Panc1 (cell line): ENCODE data around the gene KIF17. TPM values are rescaled to one million over a fixed set of nuclear protein-coding genes. Genes with fewer than 3 reads are reported as not detected.

Experiments used
- ATAC-seq: fragments of 200-7000 bp; cut with Tn5 transposase; 2 replicates; pipeline ENCODE4 v1.9.1; 2020; ENCODE audit warnings: mild to moderate bottlenecking, moderate library complexity
- BruUV-seq: library from RNA; stranded (reverse); fragments of 400-500 nt; replicated peaks from 2 replicates; lab custom pipeline; 2021; lab: Mats Ljungman, UMichigan
- CTCF ChIA-PET: fragments of 300-600 bp; sonication (Branson Sonifier 250); formaldehyde crosslinking; loops from one replicate; lab custom pipeline; 2022; ENCODE audit warnings: antibody characterized with exemption; lab: Charles Lee
- POLR2A ChIA-PET: fragments of 300-600 bp; sonication (Branson Sonifier 250); formaldehyde crosslinking; loops from one replicate; lab custom pipeline; 2022; ENCODE audit warnings: antibody characterized with exemption; lab: Charles Lee
- DNase-seq: peaks from one replicate; pipeline ENCODE4 v3.0.0-alpha.2; 2010; ENCODE audit warnings: low read depth, low spot score
- H3K27ac ChIP-seq: 2 replicates; pipeline ENCODE4 v1.5.1; 2011; ENCODE audit warnings: mild to moderate bottlenecking, low read length, inconsistent platforms
- H3K27me3 ChIP-seq: fragments of 200-500 bp; sonication (Bioruptor generic); 2 replicates; pipeline ENCODE4 v1.6.0; 2014; ENCODE audit warnings: low read length, inconsistent platforms; ENCODE audit not compliant: control insufficient read depth, insufficient read depth
- H3K36me3 ChIP-seq: fragments of 200-500 bp; sonication (Bioruptor generic); 2 replicates; pipeline ENCODE4 v1.5.1; 2014; ENCODE audit warnings: inconsistent platforms, mild to moderate bottlenecking, low read length, moderate library complexity; ENCODE audit not compliant: control insufficient read depth, insufficient read depth
- H3K4me1 ChIP-seq: 2 replicates; pipeline ENCODE4 v1.5.1; 2011; ENCODE audit warnings: inconsistent platforms, mild to moderate bottlenecking, low read length, moderate library complexity; ENCODE audit not compliant: control insufficient read depth, insufficient read depth
- H3K4me3 ChIP-seq, 2 experiments: 2 replicates each; pipeline ENCODE4 v1.5.1; 2011 to 2012; ENCODE audit warnings: low read depth in 2 of 2, low read length in 2 of 2, mild to moderate bottlenecking in 2 of 2, inconsistent platforms in 1 of 2, moderate library complexity in 1 of 2
- H3K9me3 ChIP-seq: fragments of 200-500 bp; sonication (Bioruptor generic); 2 replicates; pipeline ENCODE4 v1.5.1; 2014; ENCODE audit warnings: low read depth, mild to moderate bottlenecking, inconsistent platforms, low read length, moderate library complexity; ENCODE audit not compliant: control insufficient read depth, insufficient read depth
- POLR2AphosphoS5 ChIP-seq: IDR thresholded peaks from 2 replicates; pipeline ENCODE4 v1.6.1; 2012; ENCODE audit warnings: mild to moderate bottlenecking, low read depth, low read length, moderate library complexity
- SIN3A ChIP-seq: IDR thresholded peaks from 2 replicates; pipeline ENCODE4 v1.6.1; 2012; ENCODE audit warnings: low read depth, mild to moderate bottlenecking, low read length, moderate library complexity, borderline replicate concordance; ENCODE audit not compliant: insufficient read depth
- TCF7L2 ChIP-seq: IDR thresholded peaks from 2 replicates; pipeline ENCODE4 v1.6.1; 2011; ENCODE audit warnings: mild to moderate bottlenecking, low read depth, low read length, inconsistent platforms
- in situ Hi-C: cut with HindIII; loops from 2 replicates; pipeline ENCODE4 v1.10.0; 2016; ENCODE audit warnings: low sequenced_read_pairs, low pct_unique_long_range_greater_than_20kb
- intact Hi-C: fragments of 100-400 bp; cut with micrococcal nuclease; formaldehyde crosslinking; loops from one replicate; pipeline ENCODE4 v1.10.0; 2022; ENCODE audit not compliant: unreplicated experiment
- total RNA-seq: library from RNA; stranded (reverse); gene quantifications from one replicate; pipeline ENCODE4 v1.2.1, GENCODE V29; 2021; ENCODE audit not compliant: unreplicated experiment
- TF ChIP-seq, protein P1 (sequence below): fragments of 450-650 bp; IDR thresholded peaks from 2 replicates; pipeline ENCODE4 v1.5.1; 2017; ENCODE audit warnings: mild to moderate bottlenecking
- TF ChIP-seq, protein P2 (sequence below), 2 experiments: IDR thresholded peaks; 2 replicates each; pipeline ENCODE4 v1.6.1; 2011 to 2012; ENCODE audit warnings: low read depth in 2 of 2, control low read depth in 1 of 2, low read length in 1 of 2, mild to moderate bottlenecking in 1 of 2, moderate library complexity in 1 of 2; ENCODE audit not compliant: insufficient read depth in 1 of 2

Gene KIF17
- total RNA-seq, 1 experiment from 2014 or later, result 3.9 TPM

GRCh38 chr1:20763417-20763816, 45.6 kb upstream of the KIF17 start:
- H3K36me3 ChIP-seq, result peaks cover 39% of the 10 kb centered on the region
- H3K4me1 ChIP-seq, result no peaks in the 10 kb centered on the region
- H3K9me3 ChIP-seq, result no peaks in the 10 kb centered on the region
- no peaks in the 10 kb centered on the region for H3K27me3 ChIP-seq
- BruUV-seq, result no TSS peak
- ChIA-PET CTCF (no interaction called here), POLR2A (no interaction called here)
- in situ Hi-C loops, result no loop called here
- no peak for DNase-seq
- intact Hi-C loops, result no loop called here
- TF ChIP-seq, protein P1, sequence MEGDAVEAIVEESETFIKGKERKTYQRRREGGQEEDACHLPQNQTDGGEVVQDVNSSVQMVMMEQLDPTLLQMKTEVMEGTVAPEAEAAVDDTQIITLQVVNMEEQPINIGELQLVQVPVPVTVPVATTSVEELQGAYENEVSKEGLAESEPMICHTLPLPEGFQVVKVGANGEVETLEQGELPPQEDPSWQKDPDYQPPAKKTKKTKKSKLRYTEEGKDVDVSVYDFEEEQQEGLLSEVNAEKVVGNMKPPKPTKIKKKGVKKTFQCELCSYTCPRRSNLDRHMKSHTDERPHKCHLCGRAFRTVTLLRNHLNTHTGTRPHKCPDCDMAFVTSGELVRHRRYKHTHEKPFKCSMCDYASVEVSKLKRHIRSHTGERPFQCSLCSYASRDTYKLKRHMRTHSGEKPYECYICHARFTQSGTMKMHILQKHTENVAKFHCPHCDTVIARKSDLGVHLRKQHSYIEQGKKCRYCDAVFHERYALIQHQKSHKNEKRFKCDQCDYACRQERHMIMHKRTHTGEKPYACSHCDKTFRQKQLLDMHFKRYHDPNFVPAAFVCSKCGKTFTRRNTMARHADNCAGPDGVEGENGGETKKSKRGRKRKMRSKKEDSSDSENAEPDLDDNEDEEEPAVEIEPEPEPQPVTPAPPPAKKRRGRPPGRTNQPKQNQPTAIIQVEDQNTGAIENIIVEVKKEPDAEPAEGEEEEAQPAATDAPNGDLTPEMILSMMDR, result no peak
- TF ChIP-seq SIN3A, result no peak
- TF ChIP-seq POLR2AphosphoS5, result no peak
- no peak overlapping the region for H3K4me3 ChIP-seq
- H3K27ac ChIP-seq, result no peak overlapping the region
- ATAC-seq, result no peak

DNA sequence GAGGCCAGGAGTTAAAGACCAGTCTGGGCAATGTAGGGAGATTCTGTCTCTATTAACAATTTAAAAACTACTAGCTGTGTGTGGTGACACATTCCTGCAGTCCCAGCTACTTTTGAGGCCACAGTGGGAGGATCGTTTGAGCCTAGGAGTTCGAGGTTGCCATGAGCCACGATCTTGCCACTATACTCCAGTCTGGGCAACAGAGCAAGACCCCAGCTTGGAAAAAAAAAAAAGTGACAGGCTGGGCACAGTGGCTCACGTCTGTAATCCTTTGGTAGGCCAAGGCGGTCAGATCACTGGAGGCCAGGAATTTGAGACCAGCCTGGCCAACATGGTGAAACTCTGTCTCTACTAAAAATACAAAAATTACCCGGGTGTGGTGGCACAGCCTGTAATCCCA, 42.5 kb upstream of the KIF17 start:
- Histone ChIP-seq H3K4me3 (no peak overlapping the region), H3K4me1 (no peaks in the 10 kb centered on the region), H3K27ac (no peak overlapping the region), H3K36me3 (peaks cover 35% of the 10 kb centered on the region), H3K27me3 (no peaks in the 10 kb centered on the region), H3K9me3 (no peaks in the 10 kb centered on the region)
- TF ChIP-seq, protein P2, sequence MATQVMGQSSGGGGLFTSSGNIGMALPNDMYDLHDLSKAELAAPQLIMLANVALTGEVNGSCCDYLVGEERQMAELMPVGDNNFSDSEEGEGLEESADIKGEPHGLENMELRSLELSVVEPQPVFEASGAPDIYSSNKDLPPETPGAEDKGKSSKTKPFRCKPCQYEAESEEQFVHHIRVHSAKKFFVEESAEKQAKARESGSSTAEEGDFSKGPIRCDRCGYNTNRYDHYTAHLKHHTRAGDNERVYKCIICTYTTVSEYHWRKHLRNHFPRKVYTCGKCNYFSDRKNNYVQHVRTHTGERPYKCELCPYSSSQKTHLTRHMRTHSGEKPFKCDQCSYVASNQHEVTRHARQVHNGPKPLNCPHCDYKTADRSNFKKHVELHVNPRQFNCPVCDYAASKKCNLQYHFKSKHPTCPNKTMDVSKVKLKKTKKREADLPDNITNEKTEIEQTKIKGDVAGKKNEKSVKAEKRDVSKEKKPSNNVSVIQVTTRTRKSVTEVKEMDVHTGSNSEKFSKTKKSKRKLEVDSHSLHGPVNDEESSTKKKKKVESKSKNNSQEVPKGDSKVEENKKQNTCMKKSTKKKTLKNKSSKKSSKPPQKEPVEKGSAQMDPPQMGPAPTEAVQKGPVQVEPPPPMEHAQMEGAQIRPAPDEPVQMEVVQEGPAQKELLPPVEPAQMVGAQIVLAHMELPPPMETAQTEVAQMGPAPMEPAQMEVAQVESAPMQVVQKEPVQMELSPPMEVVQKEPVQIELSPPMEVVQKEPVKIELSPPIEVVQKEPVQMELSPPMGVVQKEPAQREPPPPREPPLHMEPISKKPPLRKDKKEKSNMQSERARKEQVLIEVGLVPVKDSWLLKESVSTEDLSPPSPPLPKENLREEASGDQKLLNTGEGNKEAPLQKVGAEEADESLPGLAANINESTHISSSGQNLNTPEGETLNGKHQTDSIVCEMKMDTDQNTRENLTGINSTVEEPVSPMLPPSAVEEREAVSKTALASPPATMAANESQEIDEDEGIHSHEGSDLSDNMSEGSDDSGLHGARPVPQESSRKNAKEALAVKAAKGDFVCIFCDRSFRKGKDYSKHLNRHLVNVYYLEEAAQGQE (IDR thresholded peaks at IDR 0.05; ENCODE audit: insufficient read depth in 1 of 2, low read depth in 2 of 2, low read length in 1 of 2), result no peak
- TF ChIP-seq POLR2AphosphoS5 (no peak), SIN3A (no peak), TCF7L2 (no peak)
- TF ChIP-seq, protein P1, result no peak
- intact Hi-C loops, result no loop called here
- BruUV-seq, result no TSS peak
- ChIA-PET CTCF (interaction anchor here (0.6 kb wide), 1 partner anchor 434 kb away, joined by 3 read pairs; no protein-coding TSS in a partner anchor), POLR2A (no interaction called here)
- DNase-seq, result no peak
- in situ Hi-C loops, result no loop called here
- no peak for ATAC-seq
